Raji (cell line): Measurements from ENCODE around the gene FAM219B.

Experiments
- POLR2A ChIP-seq: IDR thresholded peaks from 2 replicates; pipeline ENCODE4 v1.6.1; 2011; ENCODE audit warnings: low read depth, low read length, control low read depth; ENCODE audit not compliant: insufficient read depth

FAM219B gene

DNA sequence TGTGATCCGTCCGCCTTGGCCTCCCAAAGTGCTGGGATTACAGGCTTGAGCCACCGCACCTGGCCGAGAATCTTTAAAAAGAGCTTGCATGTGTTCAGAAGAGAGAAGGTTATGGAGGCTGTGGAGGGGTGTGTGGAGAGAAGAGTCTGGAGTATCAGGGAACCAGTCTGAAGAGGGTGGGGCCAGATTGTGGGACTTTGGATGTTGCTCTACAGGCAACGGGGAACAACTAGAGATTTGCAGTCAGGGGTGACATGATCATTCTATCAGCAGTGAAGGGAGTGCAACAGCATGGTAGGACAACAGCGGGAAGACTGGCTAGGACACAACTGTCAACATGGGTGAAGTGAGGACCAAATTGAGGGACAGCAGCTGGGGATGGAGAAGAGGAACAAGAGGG, 42.4 kb downstream of the FAM219B start:
- TF ChIP-seq POLR2A: no peak

DNA sequence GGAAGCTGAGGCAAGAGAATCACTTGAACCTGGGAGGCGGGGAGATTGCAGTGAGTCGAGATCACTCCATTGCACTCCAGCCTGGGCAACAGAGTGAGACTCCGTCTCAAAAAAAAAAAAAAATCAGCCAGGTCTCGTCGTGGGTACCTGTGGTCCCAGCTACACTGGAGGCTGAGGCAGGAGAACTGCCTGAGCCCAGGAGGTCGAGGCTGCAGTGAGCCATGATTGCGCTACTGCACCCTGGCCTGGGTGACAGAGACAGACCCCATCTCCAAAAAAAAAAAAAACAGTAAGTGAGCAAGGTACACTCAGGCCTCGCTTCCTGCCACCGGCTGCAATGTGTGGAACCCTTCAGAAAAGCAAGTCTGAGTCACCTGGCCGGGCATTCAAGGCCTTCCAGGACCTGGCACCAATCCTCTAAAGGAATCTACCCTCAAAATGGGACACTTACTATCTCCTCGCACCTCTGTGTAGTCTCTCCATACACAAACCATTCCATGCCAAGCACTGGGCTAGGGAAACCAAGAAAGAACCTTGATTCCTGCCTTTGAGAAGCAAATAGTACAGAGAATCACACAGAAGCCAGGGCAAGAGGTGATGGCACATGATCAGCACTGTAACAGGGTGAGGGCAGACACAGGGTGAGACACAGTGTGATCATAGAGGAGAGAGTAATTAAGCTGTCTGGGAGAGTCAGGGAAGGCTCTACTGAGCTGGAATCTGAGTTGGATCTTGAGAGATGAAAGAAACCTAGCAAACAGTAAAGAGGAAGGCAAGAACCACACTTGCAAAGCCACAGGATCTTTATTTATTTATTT, 43.2 kb downstream of the FAM219B start:
- TF ChIP-seq POLR2A: no peak

DNA sequence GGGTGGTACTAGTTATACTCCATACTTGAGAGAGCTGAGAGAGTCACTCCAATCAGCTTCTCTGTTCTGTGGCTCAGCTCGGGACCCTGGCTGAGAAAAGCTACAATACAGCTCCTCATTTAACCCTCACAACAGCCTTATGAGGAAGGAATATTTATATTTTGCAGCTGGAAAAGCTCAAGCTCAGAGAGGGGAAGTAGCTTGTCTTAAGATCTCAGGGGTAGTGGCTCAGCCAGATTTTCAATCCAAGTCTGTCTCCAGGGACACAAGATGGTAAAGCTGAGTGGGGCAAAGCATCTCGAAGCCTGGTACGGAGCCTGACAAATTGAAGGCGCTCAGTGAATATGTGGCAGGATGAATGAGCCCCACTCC, 48.3 kb downstream of the FAM219B start:
- TF ChIP-seq POLR2A: no peak

DNA sequence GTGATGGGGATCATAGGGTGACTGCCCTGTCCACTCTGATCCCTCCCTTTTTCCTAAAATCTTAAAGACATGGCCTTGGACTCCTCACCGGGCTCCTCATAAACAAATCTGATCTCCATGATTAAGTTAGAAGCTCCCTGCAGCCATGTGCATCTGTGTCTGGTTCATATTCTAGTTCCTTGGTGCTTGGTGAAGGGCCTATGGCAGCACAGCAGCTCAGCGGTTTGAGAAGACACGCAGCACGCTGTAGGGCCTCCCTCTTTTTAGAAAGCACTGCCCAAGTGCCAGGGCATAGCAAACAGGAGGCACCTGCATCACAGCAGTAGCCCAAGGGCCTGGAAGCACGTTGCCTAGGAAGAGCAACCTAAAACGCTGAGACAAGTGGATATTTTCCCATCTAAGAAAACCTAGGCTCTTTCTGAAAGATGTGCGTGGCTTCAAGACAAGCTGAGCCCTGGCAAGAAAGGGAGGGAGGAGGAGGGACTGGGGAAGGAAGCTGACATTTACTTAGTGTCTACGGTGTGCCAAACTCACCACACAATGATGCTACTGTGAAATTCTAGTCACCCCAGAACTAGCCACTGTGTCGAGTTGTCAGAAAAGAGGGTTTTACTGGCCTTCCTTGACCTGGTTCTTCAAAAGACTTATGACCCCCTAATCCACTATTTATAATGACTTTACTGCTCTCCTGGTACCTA, 48.8 kb downstream of the FAM219B start:
- TF ChIP-seq POLR2A: no peak

DNA sequence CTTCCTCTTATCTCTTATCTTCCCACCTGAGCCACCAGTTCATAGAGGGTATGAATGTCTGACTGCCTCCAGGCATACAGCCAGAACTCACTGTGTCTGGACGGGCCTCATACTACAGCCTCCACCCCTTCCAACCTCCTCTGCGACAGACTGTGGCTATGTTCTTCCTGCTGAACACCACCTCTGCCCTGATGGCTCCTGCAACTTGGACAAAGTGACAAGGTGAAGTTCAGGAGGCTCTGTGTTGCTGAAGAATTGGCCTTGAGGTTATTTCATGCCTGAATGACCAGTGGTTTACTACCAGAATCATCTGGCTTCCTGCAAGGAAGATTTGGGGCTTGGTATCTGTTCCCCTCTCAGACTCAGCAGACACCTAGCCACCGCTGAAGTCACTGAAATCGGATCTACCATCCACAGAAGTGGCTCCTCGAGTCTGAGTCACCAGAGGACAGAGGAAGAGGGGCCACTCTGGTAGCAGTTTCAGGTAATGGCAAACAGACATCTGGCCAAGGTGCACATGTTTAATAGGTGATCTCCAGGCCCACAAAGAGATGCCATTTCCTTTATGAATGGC, 49.5 kb downstream of the FAM219B start:
- TF ChIP-seq POLR2A: no peak

DNA sequence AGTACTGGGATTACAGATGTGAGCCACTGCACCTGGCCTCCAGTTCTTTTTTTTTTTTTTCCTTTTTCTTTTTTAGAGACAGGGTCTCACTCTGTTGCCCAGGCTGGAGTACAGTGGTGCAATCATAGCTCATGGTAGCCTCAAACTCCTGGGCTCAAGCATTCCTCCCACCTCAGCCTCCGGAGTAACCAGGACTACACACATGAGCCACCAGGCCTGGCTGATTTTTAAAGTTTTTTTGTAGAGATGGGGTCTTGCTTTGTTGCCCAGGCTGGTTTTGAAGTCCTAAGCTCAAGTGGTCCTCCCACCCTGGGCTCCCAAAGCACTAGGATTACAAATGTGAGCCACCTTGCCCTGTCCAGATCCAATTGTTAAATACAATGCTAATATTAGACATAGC, 50.1 kb downstream of the FAM219B start:
- no peak for TF ChIP-seq POLR2A

DNA sequence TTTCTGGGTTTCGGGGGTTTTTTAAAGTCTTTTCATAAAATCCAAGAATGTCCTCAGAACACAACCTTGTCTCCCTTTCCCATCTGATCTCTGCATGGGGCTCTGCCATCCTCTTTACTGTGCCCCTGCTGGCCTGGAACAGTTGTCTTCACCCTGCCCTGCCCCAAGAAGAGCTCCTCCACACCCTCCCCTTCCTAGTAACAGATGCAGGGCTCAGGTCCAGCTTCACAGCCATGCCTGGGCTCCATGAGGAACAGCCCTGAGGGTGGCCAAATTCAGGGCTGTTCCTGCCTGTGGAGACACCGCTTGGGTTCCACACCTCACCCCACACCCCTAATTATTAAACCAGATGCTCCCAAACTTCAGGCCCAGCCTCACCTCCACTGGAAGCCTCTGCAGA, 50.8 kb downstream of the FAM219B start:
- no peak for TF ChIP-seq POLR2A

DNA sequence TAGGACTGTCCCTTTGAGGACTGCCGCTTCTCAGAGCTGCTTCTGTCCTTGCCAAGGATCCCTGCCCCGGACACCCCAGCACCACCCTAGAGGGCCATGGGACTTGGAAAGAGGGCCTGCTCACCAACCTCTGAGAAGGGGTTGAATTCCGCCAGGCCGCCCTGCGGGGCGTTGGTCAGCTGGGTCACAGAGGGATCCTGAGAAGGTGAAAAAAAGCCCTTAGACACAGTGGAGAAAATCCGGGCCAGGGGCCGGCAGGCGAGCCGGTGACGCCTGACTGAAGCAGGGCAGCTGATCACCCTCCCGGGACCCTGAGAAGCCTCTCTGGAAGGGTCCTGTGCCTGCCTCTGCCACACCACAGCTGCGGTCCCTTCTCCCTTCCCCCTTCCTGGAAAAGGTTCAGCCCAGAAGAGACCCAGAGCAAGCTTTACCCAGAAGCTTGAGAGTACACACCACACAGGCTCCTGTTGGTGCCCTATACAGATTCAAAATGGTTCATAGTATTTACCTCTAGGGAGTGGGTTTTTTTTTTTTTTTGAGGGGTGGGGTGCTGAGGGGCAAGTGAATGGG, 52.1 kb downstream of the FAM219B start:
- TF ChIP-seq POLR2A: no peak

DNA sequence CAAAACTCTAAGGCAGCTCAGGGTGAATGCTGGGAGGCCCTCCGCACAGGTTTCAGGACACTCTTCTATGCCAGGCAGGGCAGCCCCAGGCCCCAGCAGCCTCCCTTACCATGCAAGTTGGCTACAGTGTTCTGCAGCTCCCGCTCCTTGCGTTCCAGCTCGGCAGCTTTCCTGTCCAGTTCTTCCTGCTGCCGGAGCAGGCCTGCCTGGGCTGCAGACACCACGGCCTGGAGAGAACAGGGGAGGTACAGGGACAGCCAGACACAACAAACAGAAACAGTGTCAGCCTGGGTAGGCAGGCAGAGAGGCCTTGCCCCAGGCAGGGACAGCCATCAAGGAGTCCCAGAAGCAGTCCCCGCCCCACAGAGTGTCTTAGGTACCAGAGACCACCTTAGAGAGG, 54.7 kb downstream of the FAM219B start:
- TF ChIP-seq POLR2A: no peak

DNA sequence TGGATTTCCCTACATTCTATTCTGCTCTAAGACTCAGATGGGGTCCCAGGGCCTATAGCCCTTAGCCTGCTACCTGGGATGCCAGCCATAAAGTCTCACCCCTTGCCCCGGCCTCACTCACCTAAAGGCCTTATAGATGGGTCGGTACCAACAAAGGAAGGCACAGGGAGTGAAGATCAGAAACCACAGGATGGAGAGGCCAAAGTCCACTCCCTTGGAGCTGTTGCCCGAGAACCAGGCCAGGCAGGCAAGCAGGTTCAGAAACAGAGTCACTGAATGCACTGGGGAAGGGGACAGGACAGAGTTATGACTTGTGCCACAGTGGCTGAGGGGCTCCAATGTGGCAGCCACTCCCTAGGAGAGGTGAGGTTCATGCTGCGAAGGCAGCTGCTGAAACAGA, 56.3 kb downstream of the FAM219B start:
- no peak for TF ChIP-seq POLR2A
